AG04450 (cell line): ENCODE data around the gene HMSD. TPM values are rescaled to one million over a fixed set of nuclear protein-coding genes. Genes with fewer than 3 reads are reported as not detected.

Experiments
- CTCF ChIA-PET: fragments of 300-600, 350-600 bp; formaldehyde crosslinking; extraction: SDS; loops from one replicate; lab custom pipeline; 2022; ENCODE audit warnings: antibody characterized with exemption, inconsistent platforms; lab: Charles Lee
- POLR2A ChIA-PET: fragments of 350-600 bp; formaldehyde crosslinking; extraction: SDS; loops from one replicate; lab custom pipeline; 2021; ENCODE audit warnings: antibody characterized with exemption, inconsistent platforms; lab: Yijun Ruan, JAX
- DNase-seq: peaks from one replicate; pipeline ENCODE4 v3.0.0-alpha.2; 2011; ENCODE audit warnings: low read depth, low spot score
- H3K27ac ChIP-seq: one replicate; pipeline ENCODE4 v1.5.1; 2012; ENCODE audit warnings: low read depth, low read length, control low read depth
- H3K27me3 ChIP-seq: one replicate; pipeline ENCODE4 v1.6.0; 2012; ENCODE audit warnings: low read length; ENCODE audit not compliant: control insufficient read depth, insufficient read depth
- H3K4me3 ChIP-seq: 2 replicates; pipeline ENCODE4 v1.5.1; 2011; ENCODE audit warnings: mild to moderate bottlenecking, low read depth, low read length, control low read depth
- H3K9me3 ChIP-seq: 2 replicates; pipeline ENCODE4 v1.5.1; 2012; ENCODE audit warnings: low read length; ENCODE audit not compliant: control insufficient read depth, insufficient read depth
- CTCF ChIP-seq: IDR thresholded peaks from 2 replicates; pipeline ENCODE4 v1.5.1; 2011; ENCODE audit warnings: low read depth, low read length, control low read depth, inconsistent platforms
- polyA plus RNA-seq: library from polyadenylated mRNA; depleted of rRNA; stranded (reverse); fragments of >200 nt; gene quantifications from 2 replicates; pipeline ENCODE4 v1.2.3, GENCODE V29; 2011

The HMSD gene
- polyA plus RNA-seq, 1 experiment: 0.63 TPM

- CTCF ChIA-PET: interaction anchor here (1.0 to 1.3 kb wide), 2 partner anchors 12 to 43 kb away, joined by 4 to 15 read pairs; no protein-coding TSS in a partner anchor
- peak; percentile 42 for TF ChIP-seq CTCF
Observed at GRCh38 chr18:63951302-63951705, 2.2 kb downstream of the HMSD start.

GRCh38 chr18:63953811-63954210 lies 4.7 kb downstream of the HMSD start:
- Histone ChIP-seq H3K27ac (no peak overlapping the region), H3K4me3 (no peak overlapping the region), H3K27me3 (no peaks in the 10 kb centered on the region), H3K9me3 (no peaks in the 10 kb centered on the region)
- POLR2A ChIA-PET: interaction anchor here (0.8 kb wide), 1 partner anchor 17 kb away, joined by 3 read pairs; no protein-coding TSS in a partner anchor
- DNase-seq: no peak
- TF ChIP-seq CTCF: no peak
- CTCF ChIA-PET: interaction anchor here (0.6 to 4.5 kb wide), 5 partner anchors 10 to 41 kb away, joined by 3 to 58 read pairs (median 5); no protein-coding TSS in a partner anchor

More at GRCh38 chr18:63951302-63951705, 2.2 kb downstream of the HMSD start:
- Histone ChIP-seq H3K27me3 (no peaks in the 10 kb centered on the region), H3K9me3 (no peaks in the 10 kb centered on the region), H3K4me3 (no peak overlapping the region), H3K27ac (no peak overlapping the region)
- no peak for DNase-seq
- POLR2A ChIA-PET: no interaction called here

GRCh38 chr18:63956755-63957154 lies 7.7 kb downstream of the HMSD start:
- Histone ChIP-seq H3K27ac (no peak overlapping the region), H3K9me3 (no peaks in the 10 kb centered on the region), H3K27me3 (no peaks in the 10 kb centered on the region), H3K4me3 (no peak overlapping the region)
- no peak for TF ChIP-seq CTCF
- CTCF ChIA-PET: no interaction called here
- DNase-seq: no peak
- POLR2A ChIA-PET: no interaction called here

- TF ChIP-seq CTCF: no peak
- H3K9me3 ChIP-seq: no peaks in the 10 kb centered on the region
- ChIA-PET CTCF (interaction anchor here (1.0 to 7.8 kb wide), 4 partner anchors 15 to 443 kb away, joined by 3 to 128 read pairs (median 6); no protein-coding TSS in a partner anchor), POLR2A (no interaction called here)
- no peak for DNase-seq
- H3K4me3 ChIP-seq: no peak overlapping the region
- no peak overlapping the region for H3K27ac ChIP-seq
- peaks cover 5% of the 10 kb centered on the region for H3K27me3 ChIP-seq
Observed at GRCh38 chr18:63960891-63961290, 11.8 kb downstream of the HMSD start.

GRCh38 chr18:63961435-63961980 lies 12.4 kb downstream of the HMSD start:
- no peak overlapping the region for H3K27ac ChIP-seq
- DNase-seq: no peak
- CTCF ChIA-PET: interaction anchor here (1.3 to 7.8 kb wide), 5 partner anchors 10 to 33 kb away, joined by 3 to 128 read pairs (median 6); no protein-coding TSS in a partner anchor
- POLR2A ChIA-PET: no interaction called here
- TF ChIP-seq CTCF: no peak
- no peak overlapping the region for H3K4me3 ChIP-seq
- H3K9me3 ChIP-seq: no peaks in the 10 kb centered on the region
- H3K27me3 ChIP-seq: peaks cover 5% of the 10 kb centered on the region
